GM23248 (cell line): ENCODE results near the gene CCNA1.

ENCODE experiments used
- EZH2 ChIP-seq: fragments of 200-600 bp; sonication (generic); IDR thresholded peaks from 2 replicates; pipeline ENCODE4 v1.6.1; 2018; ENCODE audit warnings: antibody characterized with exemption, mild to moderate bottlenecking; ENCODE audit not compliant: insufficient read depth, poor library complexity, severe bottlenecking
- EZH2phosphoT487 ChIP-seq: fragments of 200-600 bp; sonication (generic); IDR thresholded peaks from 2 replicates; pipeline ENCODE4 v1.6.1; 2018; ENCODE audit warnings: antibody characterized with exemption, moderate library complexity, mild to moderate bottlenecking, low read depth; ENCODE audit not compliant: insufficient read depth

DNA sequence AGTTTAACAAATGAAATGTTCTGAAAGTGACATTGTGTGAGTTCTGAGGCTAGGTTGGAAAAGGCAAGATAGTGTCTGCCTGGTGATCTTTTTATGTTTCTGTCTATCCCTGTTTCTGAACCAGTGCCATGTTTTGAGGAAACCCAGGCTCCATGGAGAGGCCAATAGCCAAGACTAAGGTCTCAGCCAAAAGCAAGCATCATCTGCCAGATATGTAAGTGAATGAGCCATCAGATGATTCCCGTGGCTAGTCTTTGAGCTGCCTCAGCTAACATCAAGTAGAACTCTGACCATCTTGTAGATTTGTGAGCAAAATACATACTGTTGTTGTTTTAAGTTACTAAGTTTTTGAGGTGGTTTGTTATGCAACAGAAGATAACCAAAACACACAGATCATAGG lies 19.6 kb upstream of the CCNA1 start:
- TF ChIP-seq EZH2 (no peak), EZH2phosphoT487 (no peak)
